WTC11 (cell line): ENCODE measurements around the gene MCL1. TPM values are rescaled to one million over a fixed set of nuclear protein-coding genes. Genes with fewer than 3 reads are reported as not detected.

Experiments used
- ATAC-seq: fragments of 200-7000 bp; cut with Tn5 transposase; 2 replicates; pipeline ENCODE4 v1.10.0; 2021; ENCODE audit warnings: mild to moderate bottlenecking, moderate library complexity
- CTCF ChIA-PET: fragments of 300-600 bp; sonication (Branson Sonifier 250); formaldehyde crosslinking; loops from one replicate; lab custom pipeline; 2021; ENCODE audit warnings: antibody characterized with exemption; lab: Charles Lee
- POLR2A ChIA-PET: fragments of 350-600 bp; sonication (Branson Sonifier 250); formaldehyde crosslinking; loops from one replicate; lab custom pipeline; 2021; ENCODE audit warnings: antibody characterized with exemption; lab: Charles Lee
- DNase-seq: peaks from one replicate; pipeline ENCODE4 v3.0.0; 2021; ENCODE audit warnings: low spot score
- H3K27ac Mint-ChIP-seq: 2 replicates; pipeline ENCODE4 v1.8.0; 2021; ENCODE audit warnings: mixed read lengths
- H3K27me3 Mint-ChIP-seq: 2 replicates; pipeline ENCODE4 v1.8.0; 2021; ENCODE audit warnings: low read depth, mild to moderate bottlenecking, moderate library complexity, mixed read lengths
- H3K36me3 Mint-ChIP-seq: 2 replicates; pipeline ENCODE4 v1.8.0; 2021; ENCODE audit warnings: mixed read lengths
- H3K4me1 Mint-ChIP-seq: 2 replicates; pipeline ENCODE4 v1.8.0; 2022; ENCODE audit warnings: mixed read lengths
- H3K4me3 Mint-ChIP-seq: 2 replicates; pipeline ENCODE4 v1.8.0; 2021; ENCODE audit warnings: mild to moderate bottlenecking, moderate library complexity, mixed read lengths
- H3K9me3 Mint-ChIP-seq: 2 replicates; pipeline ENCODE4 v1.8.0; 2021; ENCODE audit warnings: mixed read lengths
- AR ChIP-seq: fragments of 250-450 bp; sonication (Bioruptor Pico); IDR thresholded peaks from 2 replicates; pipeline ENCODE4 v1.9.0; 2021; ENCODE audit warnings: mild to moderate bottlenecking
- ARID4B ChIP-seq: sonication (generic); formaldehyde crosslinking; IDR thresholded peaks from 2 replicates; pipeline ENCODE4 v1.8.0; 2023; ENCODE audit warnings: missing genetic modification reagents, mild to moderate bottlenecking, borderline replicate concordance
- ATF3 ChIP-seq: sonication (generic); formaldehyde crosslinking; conservative IDR thresholded peaks from 2 replicates; pipeline ENCODE4 v1.8.1; 2022; ENCODE audit warnings: mild to moderate bottlenecking, missing genetic modification reagents
- ATF6 ChIP-seq: sonication (generic); formaldehyde crosslinking; IDR thresholded peaks from 2 replicates; pipeline ENCODE4 v1.8.1; 2023; ENCODE audit warnings: mild to moderate bottlenecking, missing genetic modification reagents
- CBFB ChIP-seq: sonication (generic); formaldehyde crosslinking; IDR thresholded peaks from 2 replicates; pipeline ENCODE4 v1.8.1; 2022; ENCODE audit warnings: mild to moderate bottlenecking, low read depth, missing genetic modification reagents
- CDX4 ChIP-seq: fragments of 250-450 bp; sonication (Bioruptor Pico); IDR thresholded peaks from 2 replicates; pipeline ENCODE4 v1.9.0; 2021; ENCODE audit warnings: moderate library complexity, mild to moderate bottlenecking, inconsistent platforms, borderline replicate concordance
- FOXJ3 ChIP-seq: sonication (generic); formaldehyde crosslinking; IDR thresholded peaks from 2 replicates; pipeline ENCODE4 v1.9.0; 2021; ENCODE audit warnings: missing genetic modification reagents, mild to moderate bottlenecking, borderline replicate concordance
- IRF1 ChIP-seq: sonication (generic); formaldehyde crosslinking; IDR thresholded peaks from 2 replicates; pipeline ENCODE4 v1.8.0; 2023; ENCODE audit warnings: missing genetic modification reagents
- IRF2 ChIP-seq: sonication (generic); formaldehyde crosslinking; IDR thresholded peaks from 2 replicates; pipeline ENCODE4 v1.8.0; 2022; ENCODE audit warnings: low read depth, missing genetic modification reagents, borderline replicate concordance
- JAZF1 ChIP-seq: fragments of 250-450 bp; sonication (Bioruptor Pico); IDR thresholded peaks from 2 replicates; pipeline ENCODE4 v1.9.0; 2021; ENCODE audit warnings: moderate library complexity, mild to moderate bottlenecking, inconsistent platforms
- NR2C2 ChIP-seq: sonication (generic); formaldehyde crosslinking; IDR thresholded peaks from 2 replicates; pipeline ENCODE4 v1.8.0; 2022; ENCODE audit warnings: mild to moderate bottlenecking, missing genetic modification reagents
- NR3C1 ChIP-seq: sonication (generic); formaldehyde crosslinking; conservative IDR thresholded peaks from 2 replicates; pipeline ENCODE4 v1.8.1; 2023; ENCODE audit warnings: low read depth, mild to moderate bottlenecking, missing genetic modification reagents
- PRRX2 ChIP-seq: fragments of 250-450 bp; sonication (Bioruptor Pico); IDR thresholded peaks from 2 replicates; pipeline ENCODE4 v1.8.0; 2021; ENCODE audit warnings: mild to moderate bottlenecking
- RORB ChIP-seq: fragments of 250-450 bp; sonication (Bioruptor Pico); IDR thresholded peaks from 2 replicates; pipeline ENCODE4 v1.9.0; 2021; ENCODE audit warnings: mild to moderate bottlenecking
- SMAD3 ChIP-seq: sonication (generic); formaldehyde crosslinking; IDR thresholded peaks from 2 replicates; pipeline ENCODE4 v1.8.0; 2022; ENCODE audit warnings: missing genetic modification reagents, mild to moderate bottlenecking, borderline replicate concordance
- TEAD4 ChIP-seq: sonication (generic); formaldehyde crosslinking; IDR thresholded peaks from 2 replicates; pipeline ENCODE4 v1.8.0; 2022; ENCODE audit warnings: mild to moderate bottlenecking, missing genetic modification reagents
- ZNF121 ChIP-seq: sonication (generic); formaldehyde crosslinking; IDR thresholded peaks from 2 replicates; pipeline ENCODE4 v1.8.0; 2023; ENCODE audit warnings: missing genetic modification reagents
- ZNF263 ChIP-seq: sonication (generic); formaldehyde crosslinking; IDR thresholded peaks from 2 replicates; pipeline ENCODE4 v1.8.1; 2022; ENCODE audit warnings: low read depth, mild to moderate bottlenecking, moderate library complexity, missing genetic modification reagents
- ZNF532 ChIP-seq: fragments of 250-450 bp; sonication (Bioruptor Pico); IDR thresholded peaks from 2 replicates; pipeline ENCODE4 v1.9.0; 2021; ENCODE audit warnings: mild to moderate bottlenecking, borderline replicate concordance
- ZNF671 ChIP-seq: fragments of 250-450 bp; sonication (Bioruptor Pico); IDR thresholded peaks from 2 replicates; pipeline ENCODE4 v1.8.0; 2021; ENCODE audit warnings: mild to moderate bottlenecking
- total RNA-seq: library from RNA; stranded (reverse); gene quantifications from 3 replicates; pipeline ENCODE4 v1.2.3, GENCODE V29; 2021

MCL1 gene
- total RNA-seq, 1 experiment from 2014 or later: 191 TPM

GRCh38 chr1:150557813-150558212 lies 21.6 kb downstream of the MCL1 start (continued):
- TF ChIP-seq ZNF532 (no peak), TEAD4 (CRISPR knock-in tag) (no peak), FOXJ3 (CRISPR knock-in tag) (no peak), ZNF121 (CRISPR knock-in tag) (no peak), NR2C2 (CRISPR knock-in tag) (no peak), ATF3 (CRISPR knock-in tag) (no peak)

- DNase-seq (no peak), ATAC-seq (no peak)
- H3K4me1 Mint-ChIP-seq: peaks cover 29% of the 10 kb centered on the region
- CTCF ChIA-PET: interaction anchor here (5.7 to 7.9 kb wide), 2 partner anchors 7 to 22 kb away, joined by 97 to 144 read pairs; partner anchors contain the start of gene ADAMTSL4
- H3K4me3 Mint-ChIP-seq: no peak overlapping the region
- no peak overlapping the region for H3K27ac Mint-ChIP-seq
- no peaks in the 10 kb centered on the region for H3K9me3 Mint-ChIP-seq
- H3K36me3 Mint-ChIP-seq: peaks cover 4% of the 10 kb centered on the region; the same call in 1 of the 2 replicates
- no peaks in the 10 kb centered on the region for H3K27me3 Mint-ChIP-seq
- POLR2A ChIA-PET: interaction anchor here (1.1 kb wide), 1 partner anchor 48 kb away, joined by 3 read pairs; no protein-coding TSS in a partner anchor
- no peak for TF ChIP-seq ZNF263 (CRISPR knock-in tag)
- no peak for TF ChIP-seq RORB (CRISPR knock-in tag)
- TF ChIP-seq AR (CRISPR knock-in tag): no peak
- TF ChIP-seq ZNF671 (CRISPR knock-in tag): no peak
- no peak for TF ChIP-seq NR3C1
- TF ChIP-seq CBFB (CRISPR knock-in tag): no peak
- TF ChIP-seq CDX4 (CRISPR knock-in tag): no peak
- no peak for TF ChIP-seq PRRX2 (CRISPR knock-in tag)
- TF ChIP-seq JAZF1 (CRISPR knock-in tag): no peak
- TF ChIP-seq TEAD4 (CRISPR knock-in tag): no peak
- no peak for TF ChIP-seq ATF6 (CRISPR knock-in tag)
- TF ChIP-seq IRF1: no peak
- TF ChIP-seq IRF2 (CRISPR knock-in tag): no peak
- TF ChIP-seq SMAD3 (CRISPR knock-in tag): no peak
- TF ChIP-seq ARID4B (CRISPR knock-in tag): no peak
Measured at GRCh38 chr1:150557065-150557600, 22.3 kb downstream of the MCL1 start.
